ENCODE data around the gene PYM1. TPM values are rescaled to one million over a fixed set of nuclear protein-coding genes. Genes with fewer than 3 reads are reported as not detected.
A peak's percentile ranks its signal among the peaks of the same experiment; 100 is the strongest.
"Not testable (repeated sequence)": the region's sequence is repeated elsewhere in the genome, so short reads cannot be mapped to it uniquely, and the experiment has no call there.

PYM1 gene
- total RNA-seq, 1 donor from 2014 or later: 15.5 TPM

DNA sequence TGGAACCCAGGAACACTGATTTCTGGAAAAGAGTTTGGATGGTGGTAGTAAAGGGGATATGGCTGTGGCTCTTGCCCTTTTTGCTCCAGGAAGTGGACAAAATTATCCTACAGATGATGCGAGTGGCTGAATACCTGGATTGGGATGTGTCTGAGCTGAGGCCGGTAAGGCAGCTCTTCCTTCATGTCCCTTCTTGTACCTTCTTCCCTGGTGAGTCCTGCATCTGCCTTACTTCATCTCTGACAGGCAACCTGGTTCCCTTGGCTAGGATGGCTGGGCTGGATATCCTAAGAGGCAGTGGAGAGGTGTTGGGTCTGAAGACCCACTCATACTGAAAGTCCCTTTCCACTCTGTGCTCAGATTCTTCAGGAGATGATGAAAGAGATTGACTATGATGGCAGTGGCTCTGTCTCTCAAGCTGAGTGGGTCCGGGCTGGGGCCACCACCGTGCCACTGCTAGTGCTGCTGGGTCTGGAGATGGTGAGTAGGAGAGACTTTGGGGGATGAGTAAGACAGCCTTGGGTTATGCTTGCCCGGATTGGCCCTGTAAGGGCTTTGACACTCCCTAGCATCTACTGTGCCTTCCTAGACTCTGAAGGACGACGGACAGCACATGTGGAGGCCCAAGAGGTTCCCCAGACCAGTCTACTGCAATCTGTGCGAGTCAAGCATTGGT lies 11.3 kb upstream of the PYM1 start:
- no peak for DNase-seq

DNA sequence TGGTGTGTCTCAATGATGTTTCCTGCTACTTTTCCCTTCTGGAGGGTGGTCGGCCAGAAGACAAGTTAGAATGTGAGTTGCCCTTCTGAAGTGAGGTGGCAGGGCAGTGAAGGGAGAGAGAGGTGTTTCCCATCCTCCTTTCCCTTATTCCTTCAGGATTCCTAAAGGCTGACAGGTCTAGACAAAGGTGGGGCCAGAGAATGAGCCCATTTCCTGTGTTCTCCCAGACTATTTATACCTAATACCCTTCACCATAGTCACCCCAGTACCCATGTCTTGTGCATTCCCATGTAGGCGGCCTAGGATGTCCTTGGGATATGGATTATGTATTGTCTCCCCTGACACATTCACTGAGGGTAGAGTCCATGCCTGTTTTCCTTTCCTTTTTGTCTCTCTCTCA lies 10.3 kb upstream of the PYM1 start:
- DNase-seq: no peak

DNA sequence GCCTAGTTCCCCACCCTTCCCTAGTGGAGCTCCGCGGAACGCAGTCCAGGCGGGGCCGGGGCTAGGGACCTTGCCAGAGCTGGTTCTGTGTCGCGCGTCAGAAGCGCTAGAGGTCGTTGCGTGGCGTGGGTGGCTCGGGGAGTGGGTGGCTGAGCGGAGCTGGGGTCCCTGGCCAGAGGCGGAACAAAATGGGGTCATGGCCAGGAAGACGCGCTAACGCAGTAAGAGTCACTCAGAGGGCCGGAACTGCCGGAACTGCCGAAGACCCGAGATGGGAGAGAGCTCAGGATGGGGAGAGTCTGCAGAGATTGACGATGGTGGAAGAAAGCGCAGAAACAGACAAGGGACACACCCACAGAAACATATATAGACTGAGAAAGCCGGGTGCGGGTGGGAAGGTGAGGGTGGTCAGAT lies 8.1 kb upstream of the PYM1 start:
- no peak for DNase-seq

DNA sequence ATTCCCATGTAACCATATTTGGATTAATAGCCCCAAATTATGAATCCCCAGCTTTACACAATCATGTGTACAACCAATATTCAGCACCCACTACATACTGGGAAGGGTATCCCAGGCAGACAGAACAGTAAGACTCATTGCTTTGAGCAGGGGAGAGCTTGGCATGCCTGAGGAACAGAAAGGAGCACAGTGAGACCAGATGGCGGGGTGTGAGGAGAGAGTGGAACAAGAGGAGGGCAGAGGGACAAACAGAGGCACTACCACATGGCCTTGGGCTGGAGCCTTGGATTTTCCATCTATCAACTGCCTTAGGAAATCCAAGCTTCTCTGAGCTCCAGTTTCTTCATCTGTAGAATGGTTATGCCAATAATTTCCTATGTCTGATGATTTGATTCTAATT lies 7.1 kb upstream of the PYM1 start:
- no peak for DNase-seq

DNA sequence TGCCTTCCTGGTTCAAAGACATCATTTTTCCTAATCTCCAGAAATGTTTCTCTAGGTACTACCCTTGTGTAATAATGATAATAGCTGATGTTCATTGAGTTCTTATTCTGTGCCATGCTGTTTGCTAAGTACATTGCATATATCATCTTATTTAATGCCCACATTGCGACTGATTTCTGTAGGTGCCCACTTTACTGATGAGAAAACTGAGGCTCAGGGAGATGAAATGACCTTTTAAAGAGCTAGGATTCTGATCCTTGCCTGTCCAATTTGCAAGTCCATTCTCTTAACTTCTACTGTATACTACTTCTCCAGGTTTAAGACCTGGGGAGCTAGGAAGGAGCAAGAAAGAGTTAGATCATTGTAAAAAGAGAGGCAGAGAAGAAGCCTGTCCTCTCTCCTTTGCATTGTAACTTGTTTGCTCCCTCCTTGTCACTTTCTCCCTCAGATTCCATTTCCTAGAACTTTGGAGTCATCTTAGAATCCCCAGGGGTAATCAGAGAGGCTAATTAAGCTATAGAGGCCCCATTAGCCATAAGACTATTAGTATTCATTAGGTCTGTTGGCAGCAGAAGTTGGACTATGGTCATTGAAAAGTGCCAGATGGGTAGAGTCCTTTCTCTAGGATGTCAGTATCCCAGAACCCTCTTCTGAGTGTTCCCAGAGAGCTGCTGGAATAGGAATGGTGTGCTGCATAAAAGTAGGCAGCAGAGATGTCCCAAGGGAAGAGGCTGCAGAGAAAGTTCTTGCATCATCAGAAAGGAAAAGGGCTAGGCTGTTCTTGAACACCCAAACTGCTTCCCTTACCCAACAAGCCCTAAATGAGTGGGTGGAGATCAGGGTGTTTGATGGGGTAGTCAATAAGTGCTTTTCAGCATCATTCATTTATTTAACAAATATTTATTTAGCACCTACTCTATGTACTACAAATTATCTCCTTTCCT lies 6.4 kb upstream of the PYM1 start:
- DNase-seq: no peak

DNA sequence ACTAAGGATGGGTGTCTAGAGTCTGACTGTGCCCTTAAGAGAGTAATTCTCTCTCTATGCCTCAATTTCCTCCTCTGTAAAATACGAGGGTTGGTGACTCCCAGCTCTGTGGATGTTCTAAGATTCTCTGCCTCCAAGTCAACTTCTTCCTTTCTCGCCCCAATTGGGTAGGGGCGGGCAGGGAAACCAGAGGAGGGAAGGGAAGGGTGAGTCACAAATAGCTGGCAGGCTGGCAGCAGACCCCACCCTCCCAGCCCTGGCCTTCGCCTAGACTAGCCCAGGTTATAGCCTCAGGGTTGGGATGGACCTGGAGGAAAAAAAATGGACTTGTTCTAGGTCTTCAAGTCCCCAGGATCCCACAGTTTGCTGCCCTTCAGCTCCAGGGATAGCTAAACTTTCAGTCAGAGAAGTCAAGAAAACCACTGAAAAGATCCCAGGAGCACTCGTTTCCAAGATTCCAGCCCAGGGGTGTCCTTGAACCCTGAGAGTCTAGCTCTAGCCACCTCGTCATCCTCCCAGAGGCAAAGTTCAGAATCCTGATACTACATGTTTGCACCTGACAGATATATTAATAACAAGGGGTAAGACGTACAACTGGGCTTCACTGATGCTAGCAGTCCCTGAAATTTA lies 5.6 kb upstream of the PYM1 start:
- no peak for DNase-seq

DNA sequence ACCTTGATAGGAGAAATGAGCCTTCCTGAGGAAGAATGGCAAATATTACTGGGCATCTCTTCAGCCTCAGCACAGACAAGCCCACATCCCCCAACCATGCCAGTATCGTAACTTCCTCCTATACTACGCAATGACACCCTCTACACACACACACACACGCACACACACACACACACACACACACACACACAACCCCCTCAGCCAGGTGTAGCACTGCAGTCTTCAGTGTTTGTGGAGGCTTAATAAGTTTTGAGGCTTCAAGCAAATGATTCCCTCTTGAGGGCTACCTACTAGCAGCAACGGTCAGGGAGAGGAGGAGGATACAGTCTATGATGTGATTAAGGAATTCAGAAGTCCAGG lies 4.8 kb upstream of the PYM1 start:
- peak; percentile 21 for DNase-seq

DNA sequence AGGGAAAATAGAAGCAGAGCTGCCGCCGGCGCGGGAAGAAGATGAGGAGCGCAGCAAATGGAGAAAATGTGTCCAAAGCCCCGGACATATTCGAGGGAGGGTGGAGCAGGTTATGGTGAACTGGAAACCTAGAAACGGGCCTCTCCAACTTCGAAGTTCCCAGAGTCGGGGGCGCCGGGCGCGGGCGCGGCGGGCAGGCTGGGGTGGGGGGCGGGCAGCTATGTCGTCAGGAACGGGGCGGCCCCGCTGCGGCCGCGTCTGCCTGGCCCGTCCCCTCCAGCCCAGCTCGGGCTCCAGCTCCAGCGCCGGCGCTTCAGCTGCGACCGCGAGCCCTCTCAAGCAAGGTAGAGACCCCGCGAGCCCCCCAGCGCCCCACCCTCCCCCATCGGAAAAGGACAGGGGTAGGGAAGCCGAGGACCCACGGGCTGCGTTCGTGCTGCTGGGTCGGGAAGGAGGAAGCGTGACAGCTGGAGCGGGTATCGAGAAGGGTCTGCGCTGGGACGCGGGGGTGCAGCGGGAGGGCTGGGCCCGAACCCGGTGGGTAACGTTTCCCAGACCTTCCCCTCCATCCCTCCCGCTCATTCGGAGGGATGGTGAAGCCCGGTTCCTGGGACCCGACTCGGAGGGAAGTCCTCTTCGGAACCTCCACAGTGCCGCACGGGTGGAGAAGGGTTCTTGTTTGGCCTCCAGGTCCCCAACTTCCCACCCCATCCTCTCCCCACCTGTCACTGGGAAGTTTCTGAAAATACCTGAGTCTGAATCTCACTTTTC lies 4.3 kb upstream of the PYM1 start:
- peak; percentile 79 for DNase-seq

DNA sequence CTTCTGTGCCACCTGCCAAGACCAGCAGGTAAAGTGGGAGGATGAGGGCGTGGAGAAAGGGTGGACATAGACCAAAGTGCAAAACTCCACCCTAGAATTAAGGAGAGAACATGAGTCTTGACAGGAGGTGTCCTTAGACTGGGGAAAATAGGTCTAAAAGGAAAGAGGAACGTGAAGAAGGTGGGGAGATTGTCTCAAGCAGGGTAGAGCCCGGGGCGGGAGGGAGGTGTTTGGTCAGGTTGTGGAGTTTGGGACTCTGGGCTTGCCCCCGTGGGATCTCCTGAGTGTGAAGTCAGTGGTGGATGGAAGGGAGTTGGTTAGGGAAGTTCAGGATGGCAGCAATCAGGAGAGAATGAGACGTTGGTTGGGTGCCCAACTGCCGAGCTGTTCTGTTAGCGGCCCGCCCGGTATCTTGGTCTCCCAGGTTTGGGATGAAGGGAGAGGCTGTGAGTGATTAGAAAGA lies 3.7 kb upstream of the PYM1 start:
- no peak for DNase-seq

DNA sequence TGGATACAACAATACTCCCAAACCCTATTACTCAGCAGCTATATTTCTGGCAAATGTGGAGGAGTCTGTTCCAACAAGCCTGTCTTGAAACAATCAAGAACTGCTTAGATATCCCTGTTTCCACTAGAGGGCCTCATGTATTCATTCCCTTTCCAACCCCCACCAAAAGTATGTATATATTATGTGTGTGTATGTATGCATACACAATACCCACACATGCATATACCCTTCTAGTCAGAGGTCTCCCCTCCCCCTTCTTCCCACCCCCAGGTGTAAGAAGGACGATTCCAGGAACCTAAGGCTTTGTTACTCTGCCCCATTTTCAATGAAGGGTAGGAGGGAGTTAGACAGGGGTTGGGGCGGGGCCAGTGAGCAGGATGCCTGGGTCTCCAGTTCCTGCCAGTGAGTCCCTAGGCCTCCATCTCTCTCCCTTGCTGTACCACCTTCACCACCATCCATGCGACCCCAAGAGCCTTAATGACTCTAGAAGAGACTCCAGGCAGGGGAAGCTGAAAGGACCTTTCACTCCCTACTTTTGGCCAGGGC lies 3.1 kb upstream of the PYM1 start, which contains the start of gene DGKA:
Gene DGKA (plus strand): TSS at position 392 of the 546 bp plus-strand sequence. CDS start 5,342 bp downstream, outside the sequence.
- DNase-seq: peak; percentile 86

DNA sequence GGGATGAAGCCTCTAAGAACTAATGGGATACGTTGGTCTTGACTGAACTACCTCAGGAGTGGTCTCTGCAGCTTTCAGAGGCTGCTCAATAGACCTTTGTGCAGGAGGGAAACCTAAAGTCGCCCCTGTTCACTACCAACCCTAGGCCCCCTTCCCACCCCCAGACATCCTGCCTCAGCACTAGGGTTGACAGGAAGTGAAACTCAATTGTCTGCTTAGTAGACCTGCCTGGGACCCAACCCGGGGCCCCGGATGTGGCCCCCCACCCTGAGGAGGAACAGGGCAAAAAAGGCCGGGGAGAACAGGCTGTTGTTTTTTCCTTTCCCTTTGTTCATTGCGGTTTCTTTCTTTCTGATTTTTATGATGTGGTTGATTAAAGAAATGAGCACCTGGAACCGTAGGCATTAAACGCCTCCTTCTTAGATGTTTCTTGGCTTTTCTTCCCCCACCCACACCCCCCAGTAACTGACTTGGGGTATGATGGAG lies 1.7 kb upstream of the PYM1 start:
- DNase-seq: no peak

DNA sequence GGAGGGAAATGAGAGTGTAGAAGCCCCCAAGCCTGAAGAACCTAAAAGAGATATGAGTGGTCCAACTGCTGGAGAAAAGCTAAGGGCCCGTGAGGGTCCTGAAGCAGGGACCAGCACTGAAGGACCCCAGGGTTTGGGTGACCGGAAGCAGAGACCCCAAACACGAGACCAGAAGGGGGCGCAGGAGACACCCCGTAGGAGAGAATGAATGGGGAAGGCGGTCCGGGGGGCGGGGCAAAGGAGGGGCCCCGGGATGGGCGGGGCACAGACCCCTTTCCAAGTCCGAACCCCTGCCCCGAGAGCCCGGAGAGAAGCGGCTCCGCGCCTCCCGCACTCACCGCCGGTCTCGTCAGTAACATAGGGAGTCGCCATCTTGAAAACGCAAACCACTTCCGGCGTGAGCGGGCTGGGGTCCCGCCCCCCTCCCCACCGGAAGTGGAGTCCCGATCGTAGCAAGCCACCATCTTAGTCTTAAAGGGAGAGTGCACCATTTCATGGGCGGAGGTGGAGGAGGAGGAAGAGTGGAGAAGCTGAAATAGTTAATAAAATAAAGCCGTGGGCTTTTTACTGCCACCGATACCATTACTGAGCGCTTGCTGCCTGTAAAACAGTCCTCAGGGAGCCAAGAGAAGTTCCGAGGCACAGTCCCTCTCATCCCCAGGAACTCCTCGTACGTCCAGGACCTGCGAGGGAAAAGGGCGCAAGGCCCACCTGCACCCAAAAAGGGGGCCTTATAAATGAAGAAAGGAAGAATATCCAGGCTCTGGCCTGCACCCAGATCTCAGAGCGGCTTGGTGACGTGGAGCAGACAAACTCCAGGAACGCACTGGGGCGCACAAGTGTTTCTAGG lies 731 bp downstream of the PYM1 start:
- DNase-seq: peak; percentile 97

DNA sequence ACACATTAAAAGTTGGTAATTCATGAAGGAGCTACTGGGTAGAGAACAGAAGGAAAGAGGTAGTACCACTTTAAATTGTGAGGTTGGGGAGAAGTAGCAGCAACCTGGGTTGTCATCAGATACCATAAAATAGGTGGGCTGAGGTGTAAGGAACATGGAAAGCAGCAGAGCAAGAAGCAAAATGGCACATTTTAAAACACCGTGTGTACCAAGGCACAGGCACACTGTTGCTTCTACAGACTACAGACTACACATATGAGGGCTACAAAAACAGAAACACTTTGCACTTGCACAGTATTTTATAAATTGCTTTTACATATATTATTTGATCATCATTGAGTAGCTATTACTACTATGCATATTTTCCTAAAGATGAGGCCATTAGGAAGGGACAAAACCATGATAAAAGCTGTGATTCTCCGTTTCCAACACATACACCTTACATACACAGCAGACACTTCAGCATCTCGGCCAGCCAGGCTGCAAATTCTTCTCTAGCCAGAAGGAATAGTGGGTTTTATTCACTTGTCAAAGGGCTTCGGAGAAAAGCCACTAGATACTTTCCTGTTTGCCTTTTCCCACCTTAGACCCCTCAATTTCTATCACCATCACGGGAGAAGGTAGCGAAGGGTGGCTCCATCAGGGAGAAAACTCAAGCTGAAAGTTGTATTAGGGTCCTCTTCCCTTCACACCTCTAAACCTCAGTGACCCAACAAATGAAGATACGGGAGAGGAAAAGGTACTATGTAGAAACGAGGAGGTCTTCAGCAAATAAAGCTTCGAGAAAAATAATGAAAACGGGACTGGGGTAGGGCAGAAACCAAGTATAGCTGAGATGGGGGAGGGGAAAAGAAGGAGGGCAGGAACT lies 1.6 kb downstream of the PYM1 start:
- no peak for DNase-seq

DNA sequence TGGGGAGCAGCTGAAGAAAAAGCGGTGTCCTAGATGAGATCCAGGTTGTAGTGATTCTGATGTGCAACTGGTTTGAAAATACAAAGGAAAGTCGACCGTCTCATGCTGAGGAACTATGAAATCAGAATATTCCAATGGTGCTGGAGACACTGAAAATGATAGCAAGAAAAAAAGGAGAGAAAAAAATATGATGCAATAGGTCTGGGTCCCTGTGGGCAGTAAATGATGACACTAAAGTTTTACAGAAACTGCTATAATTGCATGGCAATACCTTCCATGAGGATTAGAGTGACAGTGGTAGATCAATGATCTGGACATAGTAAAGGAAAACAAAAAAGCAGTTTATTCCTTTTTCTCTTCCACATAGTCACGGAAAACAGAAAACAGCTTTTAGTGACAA lies 2.3 kb downstream of the PYM1 start:
- no peak for DNase-seq

DNA sequence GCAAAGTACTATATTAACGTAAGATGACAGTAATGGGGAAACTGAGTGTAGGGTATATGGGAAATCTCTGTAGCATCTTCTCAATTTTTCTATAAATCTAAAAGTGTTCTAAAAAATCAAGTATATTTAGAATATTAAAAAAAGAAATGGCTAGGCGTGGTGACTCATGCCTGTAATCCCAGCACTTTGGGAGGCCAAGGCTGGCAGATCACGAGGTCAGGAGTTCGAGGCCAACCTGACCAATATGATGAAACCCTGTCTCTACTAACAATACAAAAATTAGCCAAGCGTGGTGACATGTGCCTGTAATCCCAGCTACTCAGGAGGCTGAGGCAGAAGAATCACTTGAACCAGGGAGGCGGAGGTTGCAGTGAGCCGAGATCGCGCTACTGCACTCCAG lies 4.0 kb downstream of the PYM1 start:
- DNase-seq: not testable (repeated sequence)

DNA sequence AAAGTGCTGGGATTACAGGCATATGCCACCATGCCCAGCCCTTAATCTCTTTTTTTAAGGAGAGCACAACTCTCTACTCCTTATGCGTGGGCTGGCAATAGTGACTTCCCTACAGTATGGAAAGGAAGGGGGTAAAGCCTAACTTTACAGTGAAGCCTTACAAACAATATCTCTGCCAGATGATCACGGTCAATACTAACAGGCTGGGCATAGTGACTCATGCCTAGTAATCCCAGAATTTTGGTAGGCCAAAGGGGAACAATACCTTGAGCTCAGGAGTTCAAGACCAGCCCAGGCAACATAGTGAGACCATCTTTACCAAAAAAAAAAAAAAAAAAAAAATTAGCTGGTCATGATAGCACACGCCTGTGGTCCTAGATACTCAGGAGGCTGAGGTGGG lies 5.6 kb downstream of the PYM1 start:
- DNase-seq: no peak

DNA sequence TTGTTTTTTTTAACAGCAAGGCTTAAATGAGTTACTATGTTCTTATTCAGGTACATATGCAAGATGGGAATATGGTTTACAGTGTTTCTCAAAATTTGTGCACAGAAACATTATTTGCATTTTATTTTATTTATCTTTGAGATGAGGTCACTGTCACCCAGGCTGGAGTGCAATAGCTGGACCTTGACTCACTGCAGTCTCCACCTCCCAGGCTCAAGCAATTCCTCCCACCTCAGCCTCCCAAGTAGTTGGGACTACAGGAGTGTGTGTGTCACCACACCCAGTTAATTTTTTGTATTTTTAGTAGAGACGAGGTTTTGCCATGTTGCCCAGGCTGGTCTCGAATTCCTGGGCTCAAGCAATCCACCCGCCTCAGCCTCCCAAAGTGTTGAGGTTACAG lies 8.7 kb downstream of the PYM1 start:
- not testable (repeated sequence) for DNase-seq

DNA sequence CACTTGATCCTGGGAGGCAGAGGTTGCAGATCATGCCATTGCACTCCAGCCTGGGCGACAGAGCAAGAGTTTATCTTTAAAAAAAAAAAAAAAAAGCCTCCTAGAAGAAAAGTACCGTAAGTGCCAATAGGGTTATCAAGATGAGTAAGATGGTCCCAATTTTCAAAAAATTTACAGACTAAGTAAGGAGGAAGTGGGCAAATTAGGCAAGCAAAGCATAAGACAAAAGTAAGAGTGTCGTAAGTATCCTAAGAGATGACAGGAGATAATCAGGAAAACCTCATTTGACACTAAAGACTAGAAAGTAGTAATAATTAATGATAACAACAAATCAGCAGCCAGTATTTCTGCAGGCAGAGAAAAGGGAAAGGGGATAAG lies 12.2 kb downstream of the PYM1 start:
- DNase-seq: no peak

DNA sequence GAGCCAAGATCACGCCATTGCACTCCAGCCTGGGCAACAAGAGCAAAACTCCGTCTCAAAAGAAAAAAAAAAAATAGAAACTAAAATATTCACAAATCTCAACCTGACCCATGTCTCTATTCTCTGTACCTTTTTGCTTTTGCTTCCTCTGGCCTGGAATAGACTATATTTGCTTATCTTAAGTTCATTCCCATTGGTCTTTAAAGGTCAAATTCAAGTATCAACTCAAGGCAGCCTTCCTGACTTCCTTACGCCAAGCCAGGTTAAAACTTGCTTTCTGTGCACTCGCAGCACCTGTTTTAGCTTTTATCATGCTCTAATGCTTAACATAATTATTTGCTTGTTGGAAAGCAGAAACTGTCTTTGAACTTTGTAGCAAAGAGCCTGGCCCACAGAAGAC lies 14.8 kb downstream of the PYM1 start:
- no peak for DNase-seq

DNA sequence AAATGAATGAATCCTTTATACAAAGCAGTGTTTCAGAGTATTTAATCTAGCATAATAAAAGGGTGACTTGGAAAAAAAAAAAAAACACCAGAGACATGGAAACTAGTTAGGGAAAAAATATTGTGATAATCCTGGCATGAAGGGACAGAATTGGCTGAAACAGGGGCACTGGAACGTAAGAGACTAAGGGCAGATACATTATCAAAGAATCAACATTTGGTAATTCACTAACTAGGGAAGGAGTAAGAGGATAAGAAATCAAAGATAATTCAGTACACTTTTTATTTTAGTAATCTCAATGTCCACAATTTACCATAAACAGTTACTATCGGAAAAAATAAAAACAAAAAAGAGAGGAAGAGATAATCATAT lies 18.2 kb downstream of the PYM1 start:
- DNase-seq: no peak
